Endodermal cell (in vitro differentiated cells): ENCODE data around the gene ACTR1B. TPM values are rescaled to one million over a fixed set of nuclear protein-coding genes. Genes with fewer than 3 reads are reported as not detected.

Experiments
- DNase-seq: peaks from one replicate; pipeline ENCODE4 v3.0.0-alpha.2; 2017
- H3K27ac ChIP-seq: 2 replicates; pipeline ENCODE4 v1.5.1; 2013; ENCODE audit warnings: mild to moderate bottlenecking, low read depth, low read length, moderate library complexity
- H3K27me3 ChIP-seq: 2 replicates; pipeline ENCODE4 v1.6.1; 2013; ENCODE audit warnings: mild to moderate bottlenecking, low read length, moderate library complexity; ENCODE audit not compliant: insufficient read depth, control insufficient read depth, poor library complexity, severe bottlenecking
- H3K36me3 ChIP-seq: 2 replicates; pipeline ENCODE4 v1.7.0; 2013; ENCODE audit warnings: mild to moderate bottlenecking, low read length, moderate library complexity; ENCODE audit not compliant: control insufficient read depth, insufficient read depth
- H3K4me1 ChIP-seq: one replicate; pipeline ENCODE4 v1.7.0; 2013; ENCODE audit warnings: low read length; ENCODE audit not compliant: control insufficient read depth, insufficient read depth
- H3K4me3 ChIP-seq: 2 replicates; pipeline ENCODE4 v1.5.1; 2013; ENCODE audit warnings: mild to moderate bottlenecking, low read length, moderate library complexity
- H3K9ac ChIP-seq: 2 replicates; pipeline ENCODE4 v1.6.1; 2013; ENCODE audit warnings: mild to moderate bottlenecking, low read length, moderate library complexity; ENCODE audit not compliant: poor library complexity, severe bottlenecking; ENCODE audit errors: extremely low read depth
- H3K9me3 ChIP-seq: 2 replicates; pipeline ENCODE4 v1.6.1; 2013; ENCODE audit warnings: mild to moderate bottlenecking, low read length, moderate library complexity; ENCODE audit not compliant: control insufficient read depth
- H3K27ac Mint-ChIP-seq: 2 replicates; pipeline ENCODE4 v1.8.0; 2020; ENCODE audit warnings: mixed read lengths
- H3K27me3 Mint-ChIP-seq: 2 replicates; pipeline ENCODE4 v1.8.0; 2021; ENCODE audit warnings: mild to moderate bottlenecking, mixed read lengths; ENCODE audit not compliant: insufficient read depth
- H3K36me3 Mint-ChIP-seq: 2 replicates; pipeline ENCODE4 v1.8.0; 2020; ENCODE audit warnings: low read depth, mixed read lengths
- H3K4me1 Mint-ChIP-seq: 2 replicates; pipeline ENCODE4 v1.8.0; 2020; ENCODE audit warnings: mixed read lengths
- H3K4me3 Mint-ChIP-seq: 2 replicates; pipeline ENCODE4 v1.8.0; 2020; ENCODE audit warnings: mild to moderate bottlenecking, moderate library complexity, mixed read lengths
- H3K9me3 Mint-ChIP-seq: 2 replicates; pipeline ENCODE4 v1.8.0; 2020; ENCODE audit warnings: mild to moderate bottlenecking, mixed read lengths
- CTCF ChIP-seq: fragments of 200-600 bp; sonication (generic); conservative IDR thresholded peaks from 2 replicates; pipeline ENCODE4 v1.5.0; 2021; ENCODE audit warnings: antibody characterized with exemption, mild to moderate bottlenecking
- WGBS, 2 experiments: methylation state at CpG; one replicate each; pipeline versions ENCODE4 v1.1.5 to v1.1.7; 2013; ENCODE audit warnings: missing lambda C conversion rate in 2 of 2, mixed read lengths in 1 of 2; ENCODE audit not compliant: insufficient coverage in 1 of 2, insufficient read length in 1 of 2; 5-methylcytosine and 5-hydroxymethylcytosine counted together
- total RNA-seq, 2 donors: library from RNA; stranded (reverse); fragmentation: NEBNext Ultra II Directional in 1 of 2; extraction: Animal tissue kit (Norgen Biotek cat#: 25700) in 1 of 2; gene quantifications; 2 replicates in 1 of 2; 3 replicates in 1 of 2; pipeline ENCODE4 v1.2.1, GENCODE V29; 2021

ACTR1B gene
- total RNA-seq, 2 donors from 2014 or later = 71.8 to 75.0 TPM

- no peak for TF ChIP-seq CTCF
- 82% methylated on average over 6 of the region's 6 CpGs; no CpG with 5 or more reads in 1 of the 2 experiments for WGBS, 2 experiments
- H3K4me1 ChIP-seq = peaks cover 28% of the 10 kb centered on the region
- no peak overlapping the region for H3K4me3 Mint-ChIP-seq
- no peak for DNase-seq
- H3K4me1 Mint-ChIP-seq = peaks cover 48% of the 10 kb centered on the region
- H3K4me3 ChIP-seq = peak overlapping the region; percentile 28
- peak overlapping the region; percentile 84 for H3K27ac ChIP-seq
- no peaks in the 10 kb centered on the region for H3K27me3 Mint-ChIP-seq
- peak overlapping the region; percentile 98 for H3K27ac Mint-ChIP-seq
- peak overlapping the region; percentile 78 for H3K9ac ChIP-seq
- H3K36me3 Mint-ChIP-seq = peaks cover 2% of the 10 kb centered on the region
- no peaks in the 10 kb centered on the region for H3K9me3 ChIP-seq
- H3K9me3 Mint-ChIP-seq = peaks cover 2% of the 10 kb centered on the region
- H3K27me3 ChIP-seq = no peaks in the 10 kb centered on the region
- no peaks in the 10 kb centered on the region for H3K36me3 ChIP-seq
These were observed 47.5 kb upstream of the ACTR1B start for GRCh38 chr2:97711394-97711711.

GRCh38 chr2:97708608-97709007 is 44.8 kb upstream of the ACTR1B start:
- TF ChIP-seq CTCF = no peak
- peaks cover 31% of the 10 kb centered on the region for H3K4me1 Mint-ChIP-seq
- no peak overlapping the region for H3K4me3 ChIP-seq
- peaks cover 2% of the 10 kb centered on the region for H3K36me3 Mint-ChIP-seq
- no peak overlapping the region for H3K4me3 Mint-ChIP-seq
- peak; percentile 53 for DNase-seq
- peaks cover 22% of the 10 kb centered on the region for H3K4me1 ChIP-seq
- WGBS, 2 experiments = 95 to 98% methylated on average over 4 to 8 of the region's 8 CpGs
- H3K9me3 ChIP-seq = no peaks in the 10 kb centered on the region
- H3K9ac ChIP-seq = no peak overlapping the region
- H3K27ac Mint-ChIP-seq = no peak overlapping the region
- H3K9me3 Mint-ChIP-seq = peaks cover 2% of the 10 kb centered on the region
- no peaks in the 10 kb centered on the region for H3K27me3 Mint-ChIP-seq
- no peak overlapping the region for H3K27ac ChIP-seq
- H3K36me3 ChIP-seq = no peaks in the 10 kb centered on the region
- H3K27me3 ChIP-seq = no peaks in the 10 kb centered on the region

- peaks cover 2% of the 10 kb centered on the region for H3K36me3 Mint-ChIP-seq
- no peak overlapping the region for H3K27ac ChIP-seq
- H3K27ac Mint-ChIP-seq = no peak overlapping the region
- no peaks in the 10 kb centered on the region for H3K36me3 ChIP-seq
- H3K4me3 Mint-ChIP-seq = no peak overlapping the region
- no peak overlapping the region for H3K9ac ChIP-seq
- no peaks in the 10 kb centered on the region for H3K27me3 Mint-ChIP-seq
- 95 to 97% methylated on average over 4 of the region's 4 CpGs for WGBS, 2 experiments
- peaks cover 22% of the 10 kb centered on the region for H3K4me1 ChIP-seq
- no peaks in the 10 kb centered on the region for H3K9me3 ChIP-seq
- H3K4me1 Mint-ChIP-seq = peaks cover 26% of the 10 kb centered on the region
- DNase-seq = peak; percentile 30
- H3K9me3 Mint-ChIP-seq = peaks cover 2% of the 10 kb centered on the region
- H3K27me3 ChIP-seq = no peaks in the 10 kb centered on the region
- H3K4me3 ChIP-seq = no peak overlapping the region
- no peak for TF ChIP-seq CTCF
These were observed 44.2 kb upstream of the ACTR1B start for GRCh38 chr2:97708048-97708380.
